Left ventricle myocardium inferior (tissue), 1 donor: ENCODE results near the gene SLC9A2. TPM values are rescaled to one million over a fixed set of nuclear protein-coding genes. Genes with fewer than 3 reads are reported as not detected.

Experiments used
- DNase-seq: peaks from one replicate; pipeline ENCODE4 v3.0.0-alpha.2; 2020
- H3K27ac ChIP-seq: fragments of 200-600 bp; replicated peaks from 2 replicates; pipeline ENCODE4 v1.8.0; 2021
- H3K27me3 ChIP-seq: fragments of 200-600 bp; 2 replicates; pipeline ENCODE4 v1.8.0; 2021; ENCODE audit warnings: low read depth
- H3K36me3 ChIP-seq: fragments of 200-600 bp; 2 replicates; pipeline ENCODE4 v1.8.0; 2021
- H3K4me1 ChIP-seq: fragments of 200-600 bp; 2 replicates; pipeline ENCODE4 v1.8.0; 2021
- H3K4me3 ChIP-seq: fragments of 200-600 bp; 2 replicates; pipeline ENCODE4 v1.8.0; 2021; ENCODE audit warnings: mild to moderate bottlenecking, moderate library complexity
- H3K9me3 ChIP-seq: fragments of 200-600 bp; replicated peaks from 2 replicates; pipeline ENCODE4 v1.8.0; 2021
- intact Hi-C: fragments of 100-400 bp; cut with micrococcal nuclease; formaldehyde crosslinking; loops from one replicate; pipeline ENCODE4 v1.11.0; 2022
- long read RNA-seq: library from polyadenylated mRNA; unstranded; transcript quantifications from one replicate; pipeline ENCODE4 v2.0.0, GENCODE V29; 2021
- total RNA-seq: library from RNA; stranded (reverse); fragmentation: NEBNext Ultra II Directional; extraction: Animal tissue kit (Norgen Biotek cat#: 25700); gene quantifications from one replicate; pipeline ENCODE4 v1.2.1, GENCODE V29; 2021
- TF ChIP-seq, protein P1 (sequence below): fragments of 200-600 bp; IDR thresholded peaks from 2 replicates; pipeline ENCODE4 v1.8.0; 2021; ENCODE audit warnings: antibody characterized with exemption, mild to moderate bottlenecking, borderline replicate concordance
- donor health status: DM: no; HTN: yes; CAD: no; lungs with severe emphysema.

SLC9A2 gene, protein sequence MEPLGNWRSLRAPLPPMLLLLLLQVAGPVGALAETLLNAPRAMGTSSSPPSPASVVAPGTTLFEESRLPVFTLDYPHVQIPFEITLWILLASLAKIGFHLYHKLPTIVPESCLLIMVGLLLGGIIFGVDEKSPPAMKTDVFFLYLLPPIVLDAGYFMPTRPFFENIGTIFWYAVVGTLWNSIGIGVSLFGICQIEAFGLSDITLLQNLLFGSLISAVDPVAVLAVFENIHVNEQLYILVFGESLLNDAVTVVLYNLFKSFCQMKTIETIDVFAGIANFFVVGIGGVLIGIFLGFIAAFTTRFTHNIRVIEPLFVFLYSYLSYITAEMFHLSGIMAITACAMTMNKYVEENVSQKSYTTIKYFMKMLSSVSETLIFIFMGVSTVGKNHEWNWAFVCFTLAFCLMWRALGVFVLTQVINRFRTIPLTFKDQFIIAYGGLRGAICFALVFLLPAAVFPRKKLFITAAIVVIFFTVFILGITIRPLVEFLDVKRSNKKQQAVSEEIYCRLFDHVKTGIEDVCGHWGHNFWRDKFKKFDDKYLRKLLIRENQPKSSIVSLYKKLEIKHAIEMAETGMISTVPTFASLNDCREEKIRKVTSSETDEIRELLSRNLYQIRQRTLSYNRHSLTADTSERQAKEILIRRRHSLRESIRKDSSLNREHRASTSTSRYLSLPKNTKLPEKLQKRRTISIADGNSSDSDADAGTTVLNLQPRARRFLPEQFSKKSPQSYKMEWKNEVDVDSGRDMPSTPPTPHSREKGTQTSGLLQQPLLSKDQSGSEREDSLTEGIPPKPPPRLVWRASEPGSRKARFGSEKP
- total RNA-seq = 0.25 TPM
- long read RNA-seq = 0 reads

DNA sequence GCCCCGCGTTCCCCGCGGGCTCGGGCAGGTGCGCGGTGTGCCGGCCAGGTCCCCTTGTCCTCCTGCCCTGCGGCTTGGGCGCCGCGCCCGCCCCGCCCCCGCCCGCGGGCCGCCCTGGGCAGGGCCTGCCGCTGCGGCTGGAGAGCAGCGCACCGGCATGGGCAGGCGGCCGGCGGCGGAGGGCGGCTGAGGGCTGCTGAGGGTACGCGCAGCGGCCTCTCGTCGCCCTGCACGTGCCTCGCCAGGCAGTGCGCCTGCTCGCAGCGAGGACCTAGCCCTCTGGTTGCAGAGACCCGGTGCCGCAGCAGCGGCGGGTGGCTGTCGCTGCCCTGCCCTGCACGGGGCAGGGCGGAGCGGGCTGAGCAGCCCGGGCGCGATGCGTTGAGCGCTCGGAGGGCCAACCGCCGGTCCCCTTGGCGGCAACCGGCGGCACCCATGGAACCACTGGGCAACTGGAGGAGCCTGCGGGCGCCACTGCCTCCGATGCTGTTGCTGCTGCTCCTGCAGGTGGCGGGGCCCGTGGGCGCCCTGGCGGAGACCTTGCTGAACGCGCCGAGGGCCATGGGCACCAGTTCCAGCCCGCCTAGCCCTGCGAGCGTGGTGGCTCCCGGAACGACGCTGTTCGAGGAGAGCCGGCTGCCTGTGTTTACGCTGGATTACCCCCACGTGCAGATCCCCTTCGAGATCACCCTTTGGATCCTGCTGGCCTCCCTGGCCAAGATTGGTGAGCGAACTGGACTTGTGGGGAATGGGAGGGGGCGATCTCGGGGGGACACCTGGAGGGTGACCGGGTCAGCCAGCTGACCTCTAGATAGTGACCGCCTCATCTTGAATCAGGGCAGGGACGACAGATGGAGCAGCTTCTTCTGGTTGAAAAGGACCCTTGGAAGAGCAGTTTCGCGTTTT is at the start of gene SLC9A2:
TSS of gene SLC9A2 (plus strand) at position 140 of the 906 bp plus-strand sequence. CDS start at position 436, 296 bp downstream.
- Histone ChIP-seq H3K4me3 (peak within 1 kb of the TSS; percentile 66), H3K27me3 (peaks cover 100% of the 10 kb centered on the region), H3K27ac (no peak within 1 kb of the TSS), H3K9me3 (no peaks in the 10 kb centered on the region), H3K4me1 (peaks cover 17% of the 10 kb centered on the region), H3K36me3 (no peaks in the 10 kb centered on the region)
- intact Hi-C loops = no loop called here
- TF ChIP-seq, protein P1, sequence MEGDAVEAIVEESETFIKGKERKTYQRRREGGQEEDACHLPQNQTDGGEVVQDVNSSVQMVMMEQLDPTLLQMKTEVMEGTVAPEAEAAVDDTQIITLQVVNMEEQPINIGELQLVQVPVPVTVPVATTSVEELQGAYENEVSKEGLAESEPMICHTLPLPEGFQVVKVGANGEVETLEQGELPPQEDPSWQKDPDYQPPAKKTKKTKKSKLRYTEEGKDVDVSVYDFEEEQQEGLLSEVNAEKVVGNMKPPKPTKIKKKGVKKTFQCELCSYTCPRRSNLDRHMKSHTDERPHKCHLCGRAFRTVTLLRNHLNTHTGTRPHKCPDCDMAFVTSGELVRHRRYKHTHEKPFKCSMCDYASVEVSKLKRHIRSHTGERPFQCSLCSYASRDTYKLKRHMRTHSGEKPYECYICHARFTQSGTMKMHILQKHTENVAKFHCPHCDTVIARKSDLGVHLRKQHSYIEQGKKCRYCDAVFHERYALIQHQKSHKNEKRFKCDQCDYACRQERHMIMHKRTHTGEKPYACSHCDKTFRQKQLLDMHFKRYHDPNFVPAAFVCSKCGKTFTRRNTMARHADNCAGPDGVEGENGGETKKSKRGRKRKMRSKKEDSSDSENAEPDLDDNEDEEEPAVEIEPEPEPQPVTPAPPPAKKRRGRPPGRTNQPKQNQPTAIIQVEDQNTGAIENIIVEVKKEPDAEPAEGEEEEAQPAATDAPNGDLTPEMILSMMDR = no peak
- DNase-seq = peak; percentile 14

DNA sequence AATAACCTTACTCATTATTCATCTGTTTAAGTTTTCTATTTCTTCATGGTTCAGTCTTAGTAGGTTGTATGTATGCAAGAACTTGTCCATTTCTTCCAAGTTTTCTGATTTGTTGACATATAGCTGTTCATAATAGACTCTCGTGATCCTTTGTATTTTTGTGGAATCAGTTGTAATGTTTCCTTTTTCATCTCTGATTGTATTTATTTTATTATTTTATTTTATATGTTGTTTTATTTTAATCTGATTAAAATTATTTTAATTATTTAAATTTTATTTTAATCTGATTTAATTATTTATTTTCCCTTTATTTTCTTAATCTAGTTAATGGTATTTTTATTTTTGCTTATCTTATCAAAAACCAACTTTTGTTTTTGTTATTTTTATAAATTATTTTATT is 43.5 kb upstream of the SLC9A2 start:
- TF ChIP-seq, protein P1 = no peak
- H3K4me3 ChIP-seq = no peak overlapping the region
- H3K9me3 ChIP-seq = peaks cover 47% of the 10 kb centered on the region
- no peaks in the 10 kb centered on the region for H3K36me3 ChIP-seq
- H3K27ac ChIP-seq = no peak overlapping the region
- DNase-seq = no peak
- no peaks in the 10 kb centered on the region for H3K27me3 ChIP-seq
- H3K4me1 ChIP-seq = no peaks in the 10 kb centered on the region
- intact Hi-C loops = no loop called here

DNA sequence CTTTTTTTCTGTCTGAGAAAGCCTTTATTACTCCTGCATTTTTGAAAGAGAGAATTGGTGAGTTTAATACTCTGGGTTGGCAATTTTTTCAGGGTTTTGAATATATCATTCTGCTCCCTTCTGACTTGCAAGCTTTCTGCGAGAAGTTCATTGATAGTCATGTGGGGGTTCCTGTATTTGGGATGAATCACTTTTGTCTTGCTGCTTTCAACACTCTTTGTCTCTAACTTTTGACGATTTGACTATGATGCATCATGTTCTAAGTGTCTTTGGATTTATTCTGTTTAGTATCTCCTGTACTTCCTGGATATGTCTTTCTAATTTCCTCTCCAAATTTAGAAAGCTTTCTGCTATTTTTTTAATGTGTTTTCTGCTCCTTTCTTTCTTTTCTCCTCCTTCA is 41.0 kb upstream of the SLC9A2 start:
- TF ChIP-seq, protein P1 = no peak
- no peaks in the 10 kb centered on the region for H3K27me3 ChIP-seq
- peaks cover 41% of the 10 kb centered on the region for H3K9me3 ChIP-seq
- H3K27ac ChIP-seq = no peak overlapping the region
- no peak overlapping the region for H3K4me3 ChIP-seq
- no peaks in the 10 kb centered on the region for H3K36me3 ChIP-seq
- no peaks in the 10 kb centered on the region for H3K4me1 ChIP-seq
- intact Hi-C loops = no loop called here
- DNase-seq = no peak

DNA sequence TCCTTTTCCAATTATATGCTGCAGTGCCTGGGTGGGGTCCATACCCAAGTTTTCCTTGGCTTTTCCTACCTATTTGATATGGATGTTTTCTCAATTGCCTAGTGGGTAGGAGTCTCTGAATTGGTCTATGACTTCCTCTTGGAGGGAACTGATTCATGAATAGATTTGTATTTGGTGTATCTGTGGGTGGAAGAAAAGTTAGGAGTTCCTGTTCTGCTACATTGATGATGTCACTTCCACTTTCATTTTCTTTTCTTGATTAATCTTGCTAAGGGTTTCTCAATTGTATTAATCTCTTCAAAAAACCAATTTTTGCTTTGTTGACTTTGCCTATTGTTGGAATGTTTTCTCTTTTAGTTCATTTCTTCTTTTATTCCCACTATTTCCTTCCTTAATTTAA is 37.4 kb upstream of the SLC9A2 start:
- no peak for DNase-seq
- Histone ChIP-seq H3K36me3 (no peaks in the 10 kb centered on the region), H3K9me3 (peaks cover 23% of the 10 kb centered on the region), H3K4me1 (no peaks in the 10 kb centered on the region), H3K27ac (no peak overlapping the region), H3K27me3 (no peaks in the 10 kb centered on the region), H3K4me3 (no peak overlapping the region)
- intact Hi-C loops = no loop called here
- TF ChIP-seq, protein P1 = no peak

DNA sequence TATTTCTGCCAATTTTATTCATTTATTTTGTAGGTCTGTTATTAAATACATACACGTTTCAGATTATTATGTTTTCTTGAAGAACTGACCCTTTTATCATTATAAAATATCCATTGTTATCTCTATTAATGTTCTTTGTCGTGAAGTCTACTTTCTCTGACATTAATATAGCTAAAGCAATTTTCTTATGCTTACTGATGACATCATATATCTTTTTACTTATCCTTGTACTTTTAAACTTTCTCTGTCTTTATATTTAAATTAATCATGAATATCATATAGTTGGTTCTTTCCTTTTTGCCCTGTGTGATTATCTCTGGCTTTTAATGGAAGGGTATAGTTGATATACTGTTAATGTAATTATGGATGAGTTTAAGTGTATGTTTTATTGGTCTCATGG is 36.5 kb upstream of the SLC9A2 start:
- no peak overlapping the region for H3K4me3 ChIP-seq
- no peaks in the 10 kb centered on the region for H3K4me1 ChIP-seq
- H3K9me3 ChIP-seq = peaks cover 23% of the 10 kb centered on the region
- H3K27ac ChIP-seq = no peak overlapping the region
- intact Hi-C loops = no loop called here
- H3K27me3 ChIP-seq = no peaks in the 10 kb centered on the region
- DNase-seq = no peak
- TF ChIP-seq, protein P1 = no peak
- H3K36me3 ChIP-seq = no peaks in the 10 kb centered on the region
